Activated CD4-positive, CD25-positive, alpha-beta regulatory T cell treated with anti-CD3 and anti-CD28 coated beads, Interleukin-2, amount 50 U/mL, for 24 hours (primary cell): ENCODE measurements around the gene EDEM2.
"Not testable (repeated sequence)": the region's sequence is repeated elsewhere in the genome, so short reads cannot be mapped to it uniquely, and the experiment has no call there.

Experiments
- ATAC-seq, 2 donors: fragments of 150-1000 bp; cut with Tn5 transposase; one replicate each; pipeline ENCODE4 v1.10.0; 2021; ENCODE audit warnings: mild to moderate bottlenecking in 1 of 2, moderate library complexity in 1 of 2

Gene EDEM2

GRCh38 chr20:35085477-35086225, 61.5 kb downstream of the EDEM2 start:
- peak; percentile 93 to 94 for ATAC-seq

GRCh38 chr20:35084998-35085397, 62.1 kb downstream of the EDEM2 start:
- ATAC-seq, result no peak

- not testable (repeated sequence) for ATAC-seq
These were observed 66.8 kb downstream of the EDEM2 start for GRCh38 chr20:35080348-35080642.

- peak; percentile 53 to 55 for ATAC-seq
These were observed 67.4 kb downstream of the EDEM2 start for GRCh38 chr20:35079472-35080347.

- ATAC-seq, result no peak
These were observed 69.3 kb downstream of the EDEM2 start for GRCh38 chr20:35077872-35078271.

- no peak for ATAC-seq
These were observed 69.8 kb downstream of the EDEM2 start for GRCh38 chr20:35077341-35077740.

GRCh38 chr20:35071436-35072153, 75.5 kb downstream of the EDEM2 start:
- ATAC-seq, result not testable (repeated sequence)

GRCh38 chr20:35066194-35066593, 80.9 kb downstream of the EDEM2 start:
- ATAC-seq, result no peak
